ENCODE data around the gene GRAP. TPM values are rescaled to one million over a fixed set of nuclear protein-coding genes. Genes with fewer than 3 reads are reported as not detected.
A peak's percentile ranks its signal among the peaks of the same experiment; 100 is the strongest.

The GRAP gene
- total and polyA plus RNA-seq, 2 donors (not counting 3 experiments of a cell fraction or from before 2014, with no cell fraction given), result 32.1 to 43.6 TPM

DNA sequence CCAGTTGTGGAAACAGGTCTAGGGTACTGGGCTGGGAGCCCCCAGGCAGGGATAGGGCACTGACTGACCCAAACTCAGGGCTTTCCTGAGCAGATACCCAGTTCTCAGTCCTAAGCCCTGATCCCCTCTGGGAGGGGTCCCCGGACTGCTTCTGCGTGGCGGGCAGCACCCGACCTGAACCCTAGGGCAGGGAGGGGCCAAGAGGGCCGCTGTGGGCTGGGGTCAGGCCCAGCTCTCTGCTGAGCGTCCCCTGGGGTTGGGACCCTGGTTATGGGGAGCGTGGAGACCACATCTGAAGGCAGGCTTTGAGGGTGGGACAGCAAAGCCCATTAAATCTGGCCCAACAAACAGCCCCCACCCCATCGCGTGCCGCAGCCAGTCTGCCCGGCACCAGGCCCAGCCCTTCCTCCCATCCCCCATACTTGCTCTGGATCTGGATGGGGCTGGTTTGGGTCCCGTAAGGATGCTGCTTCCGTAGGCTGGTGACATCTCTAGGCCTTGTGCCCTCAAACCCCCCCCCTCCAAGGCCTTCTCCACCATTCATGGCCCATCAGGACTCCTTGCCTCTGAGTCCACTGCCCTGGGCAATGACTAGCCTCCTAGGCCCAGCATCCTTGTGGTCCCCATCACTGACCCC lies 41.5 kb downstream of the GRAP start:
- intact Hi-C loops (cut with micrococcal nuclease), result loop anchor here (2.0 kb wide), 1 partner anchor 44 kb away; no protein-coding TSS in a partner anchor
- Histone ChIP-seq H3K4me1 (ENCODE audit: control insufficient read depth, extremely low read depth, insufficient read depth, low read length) (peaks cover 24% of the 10 kb centered on the region), H3K4me3 (replicated peaks in 1 of 3; ENCODE audit: insufficient read depth in 1 of 3, low read depth in 1 of 3, low read length in 3 of 3) (no peak overlapping the region), H3K27ac (ENCODE audit: insufficient read depth, low read depth, low read length) (peak overlapping the region; percentile 39), H3K79me2 (ENCODE audit: control insufficient read depth, insufficient read depth, low read length) (peaks cover 33% of the 10 kb centered on the region), H3K9me1 (replicated peaks; ENCODE audit: control insufficient read depth, extremely low read depth, insufficient read depth, low read length) (no peaks in the 10 kb centered on the region), H2AFZ (ENCODE audit: low read depth, low read length) (no peak overlapping the region), H3K9me3 (replicated peaks; ENCODE audit: control insufficient read depth, insufficient read depth, low read length) (no peaks in the 10 kb centered on the region), H4K20me1 (replicated peaks; ENCODE audit: control insufficient read depth, extremely low read depth, insufficient read depth, low read length) (no peaks in the 10 kb centered on the region), H3K36me3 (ENCODE audit: control insufficient read depth in 2 of 2, extremely low read depth in 1 of 2, insufficient read depth in 2 of 2, low read length in 2 of 2) (no peaks in the 10 kb centered on the region), H3K4me2 (ENCODE audit: insufficient read depth, low read length) (no peak overlapping the region), H3K9ac (replicated peaks; ENCODE audit: extremely low read depth, insufficient read depth, low read length) (peak overlapping the region; percentile 93), H3K27me3 (ENCODE audit: control insufficient read depth in 2 of 2, insufficient read depth in 2 of 2, low read length in 2 of 2) (no peaks in the 10 kb centered on the region)
- BruUV-seq (replicated peaks), result TSS peak; percentile 99
- ChIA-PET POLR2A (no interaction called here), CTCF (interaction anchor here (0.9 to 4.6 kb wide), 2 partner anchors 44 to 45 kb away, joined by 3 to 35 read pairs; no protein-coding TSS in a partner anchor)
- dilution Hi-C loops (cut with MboI; ENCODE audit: extremely low pct_ligation_motif_present, low sequenced_read_pairs), result no loop called here
- FAIRE-seq (no peak), DNase-seq (ENCODE audit: low read depth, low spot score) (no peak)
- TF ChIP-seq POLR2A (IDR thresholded peaks at IDR 0.05; ENCODE audit: low read depth, low read length) (no peak), MYC (IDR thresholded peaks at IDR 0.05; ENCODE audit: low read depth, low read length) (no peak), POLR2AphosphoS5 (IDR thresholded peaks at IDR 0.05; ENCODE audit: insufficient read depth, low read depth, low read length) (no peak), JUN (IDR thresholded peaks at IDR 0.05; ENCODE audit: borderline replicate concordance, insufficient read depth, insufficient read length, low read depth) (no peak), EZH2 (IDR thresholded peaks at IDR 0.05; ENCODE audit: borderline replicate concordance, low read depth, low read length, severe bottlenecking) (no peak), GATA2 (IDR thresholded peaks at IDR 0.05; ENCODE audit: insufficient read depth, insufficient read length, low read depth, low read length) (no peak), FOS (IDR thresholded peaks at IDR 0.05; ENCODE audit: borderline replicate concordance, insufficient read depth, low read length) (no peak)
- TF ChIP-seq, protein P1, sequence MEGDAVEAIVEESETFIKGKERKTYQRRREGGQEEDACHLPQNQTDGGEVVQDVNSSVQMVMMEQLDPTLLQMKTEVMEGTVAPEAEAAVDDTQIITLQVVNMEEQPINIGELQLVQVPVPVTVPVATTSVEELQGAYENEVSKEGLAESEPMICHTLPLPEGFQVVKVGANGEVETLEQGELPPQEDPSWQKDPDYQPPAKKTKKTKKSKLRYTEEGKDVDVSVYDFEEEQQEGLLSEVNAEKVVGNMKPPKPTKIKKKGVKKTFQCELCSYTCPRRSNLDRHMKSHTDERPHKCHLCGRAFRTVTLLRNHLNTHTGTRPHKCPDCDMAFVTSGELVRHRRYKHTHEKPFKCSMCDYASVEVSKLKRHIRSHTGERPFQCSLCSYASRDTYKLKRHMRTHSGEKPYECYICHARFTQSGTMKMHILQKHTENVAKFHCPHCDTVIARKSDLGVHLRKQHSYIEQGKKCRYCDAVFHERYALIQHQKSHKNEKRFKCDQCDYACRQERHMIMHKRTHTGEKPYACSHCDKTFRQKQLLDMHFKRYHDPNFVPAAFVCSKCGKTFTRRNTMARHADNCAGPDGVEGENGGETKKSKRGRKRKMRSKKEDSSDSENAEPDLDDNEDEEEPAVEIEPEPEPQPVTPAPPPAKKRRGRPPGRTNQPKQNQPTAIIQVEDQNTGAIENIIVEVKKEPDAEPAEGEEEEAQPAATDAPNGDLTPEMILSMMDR (IDR thresholded peaks at IDR 0.05; ENCODE audit: extremely low read depth in 1 of 2, insufficient read depth in 1 of 2, low read depth in 1 of 2, low read length in 2 of 2), result no peak
